Activated naive CD4-positive, alpha-beta T cell treated with anti-CD3 and anti-CD28 coated beads, Interleukin-2, amount 50 U/mL, for 16 hours (primary cell): ENCODE measurements around the gene ANKRD29.
A peak's percentile ranks its signal among the peaks of the same experiment; 100 is the strongest.

Experiments used
- DNase-seq: peaks from one replicate; pipeline ENCODE4 v3.0.0-alpha.2; 2020

The ANKRD29 gene, protein sequence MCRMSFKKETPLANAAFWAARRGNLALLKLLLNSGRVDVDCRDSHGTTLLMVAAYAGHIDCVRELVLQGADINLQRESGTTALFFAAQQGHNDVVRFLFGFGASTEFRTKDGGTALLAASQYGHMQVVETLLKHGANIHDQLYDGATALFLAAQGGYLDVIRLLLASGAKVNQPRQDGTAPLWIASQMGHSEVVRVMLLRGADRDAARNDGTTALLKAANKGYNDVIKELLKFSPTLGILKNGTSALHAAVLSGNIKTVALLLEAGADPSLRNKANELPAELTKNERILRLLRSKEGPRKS

GRCh38 chr18:23662309-23663263, at the start of gene ANKRD29:
ANKRD29 (minus strand) TSS chr18:23662911; CDS start chr18:23662730, 181 bp downstream.
- DNase-seq, result peak; percentile 54

- no peak for DNase-seq
Observed at GRCh38 chr18:23712445-23712844, 49.7 kb upstream of the ANKRD29 start.

- DNase-seq, result no peak
Observed at GRCh38 chr18:23711426-23711825, 48.7 kb upstream of the ANKRD29 start.

DNA sequence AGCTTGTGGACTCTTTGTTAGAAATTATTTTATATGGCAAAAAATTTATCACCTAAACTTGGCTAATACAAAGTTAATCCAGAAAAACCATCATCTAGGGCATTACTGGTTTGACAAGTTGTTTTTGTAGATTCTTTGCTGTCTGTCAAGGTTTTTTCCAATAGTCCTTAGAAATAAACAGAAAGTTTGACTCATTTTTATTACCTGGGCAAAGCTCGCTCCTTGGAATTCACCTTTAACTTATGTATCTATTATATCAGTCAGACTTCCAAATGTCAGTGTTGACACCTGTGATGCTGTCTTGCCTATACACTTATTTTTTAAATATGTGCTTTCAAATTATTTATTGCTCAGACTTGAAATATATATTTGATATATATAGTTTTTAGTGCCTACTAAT, 48.2 kb upstream of the ANKRD29 start:
- DNase-seq, result no peak

DNA sequence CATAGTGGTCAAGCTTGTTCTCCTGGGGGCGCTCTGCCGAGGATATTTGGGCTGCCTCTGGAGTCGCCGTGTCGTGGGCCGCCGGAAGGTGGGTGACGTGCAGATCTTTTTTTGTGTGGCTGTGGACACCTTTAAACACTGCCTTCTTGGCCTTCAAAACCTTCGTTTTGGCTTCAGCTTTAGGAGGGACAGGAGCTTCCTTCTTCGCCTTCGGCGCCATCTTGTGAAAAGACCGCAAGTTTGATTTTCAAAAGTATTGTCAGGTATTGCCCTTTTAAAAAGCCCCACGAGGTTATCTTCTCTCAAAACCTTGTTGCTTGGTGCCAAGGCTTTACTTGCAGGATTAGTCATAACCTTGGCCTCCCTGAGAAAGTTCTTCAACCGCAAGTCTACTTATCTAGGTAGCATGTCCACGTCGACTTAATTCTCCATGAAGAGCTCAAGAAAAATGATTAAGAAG, 47.4 kb upstream of the ANKRD29 start:
- no peak for DNase-seq

- DNase-seq, result no peak
Observed at GRCh38 chr18:23706971-23707640, 44.4 kb upstream of the ANKRD29 start.

GRCh38 chr18:23704806-23705205, 42.1 kb upstream of the ANKRD29 start:
- DNase-seq, result no peak

DNA sequence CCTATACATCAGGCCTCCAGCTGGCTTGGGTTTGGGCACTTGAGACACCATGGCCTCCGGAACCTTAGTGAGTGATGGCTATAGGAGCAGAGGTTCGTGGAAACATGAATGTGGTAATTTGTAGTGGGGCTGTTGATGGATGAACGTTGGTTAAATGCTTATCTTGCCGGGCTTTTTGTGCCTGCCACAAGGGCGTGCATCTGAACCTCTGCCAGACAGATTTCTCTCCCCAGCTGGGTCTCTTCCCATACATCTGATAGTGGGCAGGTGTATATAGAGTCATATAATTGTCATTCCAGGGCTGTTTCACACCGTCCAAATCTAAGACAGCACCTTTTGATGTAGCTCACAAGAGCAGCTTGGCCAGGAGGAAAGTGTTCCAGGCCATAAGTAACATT, 41.3 kb upstream of the ANKRD29 start:
- no peak for DNase-seq

- no peak for DNase-seq
Observed at GRCh38 chr18:23703057-23703986, 40.6 kb upstream of the ANKRD29 start.

- no peak for DNase-seq
Observed at GRCh38 chr18:23702606-23703005, 39.9 kb upstream of the ANKRD29 start.

DNA sequence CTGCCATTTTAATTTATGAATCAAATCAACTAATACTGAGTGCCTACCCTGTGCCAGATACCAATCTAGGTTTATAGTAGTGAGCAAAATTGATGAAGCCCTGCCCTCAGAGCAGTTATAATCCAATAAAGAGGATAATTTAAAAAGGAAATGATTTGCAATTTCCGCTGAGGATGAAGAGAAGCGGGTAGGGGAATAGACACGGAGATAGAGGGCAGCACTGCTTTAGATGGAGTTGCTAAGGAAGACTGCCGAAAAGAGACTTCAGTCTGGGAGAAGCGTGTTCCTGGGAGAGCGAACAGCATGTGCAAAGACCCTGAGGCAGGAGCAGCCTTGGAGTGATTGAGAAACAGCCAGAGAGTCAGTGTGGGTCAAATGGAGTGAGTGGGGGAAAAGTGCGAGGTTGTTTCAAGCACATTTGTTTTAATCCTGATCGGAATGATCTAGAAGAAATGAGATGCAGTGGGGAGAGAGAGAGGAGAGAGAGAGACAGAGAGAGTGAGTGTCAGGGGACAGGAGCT, 38.9 kb upstream of the ANKRD29 start:
- DNase-seq, result no peak

DNA sequence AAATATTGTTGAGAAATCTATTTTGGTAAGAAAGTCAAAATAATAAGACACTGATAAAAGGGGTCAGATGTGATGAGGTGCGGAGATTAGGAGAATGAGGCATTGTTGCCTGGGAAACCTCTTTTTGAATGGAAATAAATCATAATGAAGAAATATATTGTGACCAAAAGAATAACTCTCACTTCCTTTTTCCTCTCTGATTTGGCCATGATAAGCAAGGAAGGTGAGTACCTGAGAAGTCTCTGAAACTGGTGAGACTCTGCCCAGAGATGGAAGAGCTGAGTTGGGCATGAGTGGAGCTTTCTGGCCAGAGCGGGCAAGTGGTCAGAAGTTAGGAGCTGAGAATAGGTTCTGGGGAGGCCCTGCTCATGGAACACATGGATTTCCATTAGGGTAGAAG, 38.3 kb upstream of the ANKRD29 start:
- DNase-seq, result no peak

GRCh38 chr18:23694637-23695430, 32.1 kb upstream of the ANKRD29 start:
- DNase-seq, result no peak

GRCh38 chr18:23693846-23694245, 31.1 kb upstream of the ANKRD29 start:
- DNase-seq, result no peak

DNA sequence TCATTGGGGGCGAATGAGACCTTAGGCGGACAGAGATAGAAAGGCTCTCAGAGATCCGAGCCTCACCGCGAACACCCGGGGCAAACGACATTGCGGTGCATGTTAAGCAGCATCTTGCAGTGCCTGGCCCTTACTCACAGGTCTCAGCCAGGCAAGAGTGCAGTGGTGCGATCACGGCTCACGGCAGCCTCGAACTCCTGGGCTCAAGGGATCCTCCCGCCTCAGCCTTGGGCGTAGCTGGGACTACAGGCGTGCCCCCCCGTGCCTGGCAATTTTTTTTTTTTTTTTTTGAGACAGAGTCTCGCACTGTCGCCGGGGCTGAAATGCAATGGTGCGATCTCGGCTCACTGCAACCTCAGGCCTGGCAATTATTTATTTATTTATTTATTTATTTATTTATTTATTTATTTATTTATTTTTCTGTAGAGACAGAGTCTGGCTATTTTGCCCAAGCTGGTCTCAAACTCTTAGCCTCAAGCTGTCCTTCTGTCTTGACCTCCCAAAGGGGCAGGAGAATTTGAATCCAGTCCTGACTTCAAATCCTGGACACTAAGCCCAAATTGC, 27.9 kb upstream of the ANKRD29 start:
- DNase-seq, result no peak

GRCh38 chr18:23689616-23690504, 27.1 kb upstream of the ANKRD29 start:
- peak; percentile 22 for DNase-seq

DNA sequence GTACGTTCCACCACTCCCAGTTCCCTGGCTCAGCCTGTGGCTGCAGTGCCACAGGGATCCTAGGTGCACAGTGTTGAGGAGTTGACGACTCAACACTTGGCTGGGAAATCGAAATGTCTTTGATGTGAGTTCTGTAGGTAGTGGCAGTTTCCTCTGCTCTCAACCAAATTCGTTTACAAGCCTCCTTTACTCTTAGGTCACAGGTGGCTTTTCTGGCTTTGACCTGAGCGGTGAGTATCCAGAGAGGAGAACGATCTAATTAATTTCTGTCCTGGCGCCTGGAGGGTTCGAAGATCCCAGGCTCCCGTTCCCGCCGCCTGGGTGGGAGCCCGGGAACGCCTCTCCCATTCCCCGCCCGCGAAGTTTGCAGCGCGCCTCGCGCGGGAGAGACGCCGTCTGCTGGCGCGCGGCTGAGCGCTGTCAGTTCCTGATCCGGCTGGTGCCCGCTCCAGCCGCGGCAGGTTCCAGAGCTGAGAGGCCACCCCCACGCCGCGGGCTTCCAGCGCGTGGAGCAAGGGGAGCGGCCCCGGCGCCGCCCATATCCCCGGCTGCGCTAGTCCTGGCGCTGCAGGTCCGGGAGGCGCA, 26.4 kb upstream of the ANKRD29 start, which contains the start of gene LAMA3:
Gene LAMA3, plus strand, starts transcription at position 423 of the 585 bp plus-strand sequence. CDS start 231 bp downstream, outside the sequence.
- peak; percentile 37 for DNase-seq

DNA sequence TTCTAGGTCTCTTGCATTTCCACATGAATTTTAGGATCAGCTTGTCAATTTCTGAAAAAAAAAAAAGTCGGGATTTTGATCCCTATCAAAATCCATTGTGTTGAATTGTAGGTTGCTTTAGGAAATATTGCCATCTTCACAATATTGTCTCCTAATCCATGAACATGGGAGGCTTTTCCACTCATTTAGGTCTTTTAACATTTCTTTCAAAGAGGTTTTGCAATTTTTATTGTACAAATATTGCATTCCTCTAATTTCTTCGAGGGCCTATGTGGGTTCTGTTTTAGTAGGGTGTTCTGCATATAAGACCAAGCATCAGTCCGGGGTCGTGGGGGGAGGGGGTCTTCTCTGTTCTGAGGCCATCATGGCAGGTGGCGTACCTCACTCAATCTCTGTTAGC, 25.8 kb upstream of the ANKRD29 start:
- DNase-seq, result no peak
